IPS DF 19.7 (cell line): ENCODE data around the gene ACAN.

ENCODE experiments used
- DNase-seq: peaks from one replicate; pipeline ENCODE4 v3.0.0-alpha.2; 2013; ENCODE audit warnings: low read depth, low spot score

ACAN gene

GRCh38 chr15:88843334-88843733 is 40.1 kb downstream of the ACAN start:
- DNase-seq = no peak

GRCh38 chr15:88844749-88845386 is 41.6 kb downstream of the ACAN start:
- DNase-seq = no peak

GRCh38 chr15:88845616-88846015 is 42.4 kb downstream of the ACAN start:
- no peak for DNase-seq

GRCh38 chr15:88847144-88847543 is 43.9 kb downstream of the ACAN start:
- DNase-seq = no peak

- no peak for DNase-seq
These were observed 45.0 kb downstream of the ACAN start for GRCh38 chr15:88848203-88848602.

- DNase-seq = no peak
These were observed 46.3 kb downstream of the ACAN start for GRCh38 chr15:88849376-88850072.

GRCh38 chr15:88852476-88852875 is 49.2 kb downstream of the ACAN start:
- DNase-seq = no peak

- no peak for DNase-seq
These were observed 55.7 kb downstream of the ACAN start for GRCh38 chr15:88858934-88859333.

GRCh38 chr15:88859550-88859949 is 56.3 kb downstream of the ACAN start:
- DNase-seq = no peak

- no peak for DNase-seq
These were observed 57.0 kb downstream of the ACAN start for GRCh38 chr15:88860212-88860611.

GRCh38 chr15:88863412-88863811 is 60.2 kb downstream of the ACAN start:
- no peak for DNase-seq

GRCh38 chr15:88864861-88865497 is 61.7 kb downstream of the ACAN start:
- DNase-seq = no peak

GRCh38 chr15:88865498-88866099 is 62.4 kb downstream of the ACAN start:
- no peak for DNase-seq

- no peak for DNase-seq
These were observed 63.2 kb downstream of the ACAN start for GRCh38 chr15:88866295-88866881.

GRCh38 chr15:88871313-88871712 is 68.1 kb downstream of the ACAN start:
- no peak for DNase-seq

- DNase-seq = no peak
These were observed 68.9 kb downstream of the ACAN start for GRCh38 chr15:88872106-88872505.

- DNase-seq = no peak
These were observed 69.5 kb downstream of the ACAN start for GRCh38 chr15:88872706-88873105.

GRCh38 chr15:88873786-88874185 is 70.5 kb downstream of the ACAN start:
- DNase-seq = no peak

- DNase-seq = no peak
These were observed 71.0 kb downstream of the ACAN start for GRCh38 chr15:88874275-88874674.

GRCh38 chr15:88874684-88875083 is 71.4 kb downstream of the ACAN start:
- no peak for DNase-seq

- DNase-seq = no peak
These were observed 73.3 kb downstream of the ACAN start for GRCh38 chr15:88876573-88876972.

- no peak for DNase-seq
These were observed 74.2 kb downstream of the ACAN start for GRCh38 chr15:88877415-88877814.
